Neural cell (in vitro differentiated cells): ENCODE measurements around the gene PLEKHA8. TPM values are rescaled to one million over a fixed set of nuclear protein-coding genes. Genes with fewer than 3 reads are reported as not detected.

Experiments used
- H2AFZ ChIP-seq: fragments of 200-600, 300-800 bp; sonication (generic), shearing (Covaris generic); 2 replicates; pipeline ENCODE4 v1.6.0; 2014; ENCODE audit warnings: low read depth, mild to moderate bottlenecking, antibody characterized with exemption, low read length, moderate library complexity
- H3F3A ChIP-seq: fragments of 200-600 bp; shearing (Covaris generic); 2 replicates; pipeline ENCODE4 v1.6.1; 2016; ENCODE audit warnings: mild to moderate bottlenecking, moderate library complexity, mixed read lengths, antibody characterized with exemption, low read length; ENCODE audit not compliant: insufficient read depth, poor library complexity, severe bottlenecking
- H3K27ac ChIP-seq: fragments of 200-600, 300-800 bp; sonication (generic), shearing (Covaris generic); 2 replicates; pipeline ENCODE4 v1.5.1; 2014; ENCODE audit warnings: mild to moderate bottlenecking, low read length, moderate library complexity
- H3K27me3 ChIP-seq: fragments of 300-800, 200-600 bp; sonication (generic), shearing (Covaris generic); 2 replicates; pipeline ENCODE4 v1.6.0; 2014; ENCODE audit warnings: mild to moderate bottlenecking, low read depth, low read length, moderate library complexity; ENCODE audit not compliant: insufficient read depth
- H3K36me3 ChIP-seq: fragments of 300-800, 200-600 bp; sonication (generic), shearing (Covaris generic); 2 replicates; pipeline ENCODE4 v1.5.1; 2014; ENCODE audit warnings: mild to moderate bottlenecking, antibody characterized with exemption, low read length, moderate library complexity; ENCODE audit not compliant: insufficient read depth
- H3K4me2 ChIP-seq: fragments of 300-800, 200-600 bp; sonication (generic), shearing (Covaris generic); 2 replicates; pipeline ENCODE4 v1.6.0; 2014; ENCODE audit warnings: mild to moderate bottlenecking, low read length
- H3K4me3 ChIP-seq: fragments of 300-800, 200-600 bp; sonication (generic), shearing (Covaris generic); 2 replicates; pipeline ENCODE4 v1.5.1; 2014; ENCODE audit warnings: mild to moderate bottlenecking, low read length, moderate library complexity
- H3K79me2 ChIP-seq: fragments of 200-600 bp; shearing (Covaris generic); replicated peaks from 2 replicates; pipeline ENCODE4 v1.6.0; 2014; ENCODE audit warnings: mild to moderate bottlenecking, low read length, moderate library complexity; ENCODE audit not compliant: insufficient read depth
- H3K9ac ChIP-seq: fragments of 300-800, 200-600 bp; sonication (generic), shearing (Covaris generic); 2 replicates; pipeline ENCODE4 v1.6.1; 2016; ENCODE audit warnings: mild to moderate bottlenecking, low read length, mixed read lengths
- H3K9me2 ChIP-seq: fragments of 200-600 bp; shearing (Covaris generic); 2 replicates; pipeline ENCODE4 v1.6.1; 2016; ENCODE audit warnings: mild to moderate bottlenecking, low read length, mixed read lengths; ENCODE audit not compliant: insufficient read depth
- H3K9me3 ChIP-seq: fragments of 200-600, 300-800 bp; sonication (generic), shearing (Covaris generic); 2 replicates; pipeline ENCODE4 v1.6.1; 2016; ENCODE audit warnings: mild to moderate bottlenecking, mixed run types, low read length, moderate library complexity, mixed read lengths
- H4K20me1 ChIP-seq: fragments of 200-600 bp; shearing (Covaris generic); 2 replicates; pipeline ENCODE4 v1.6.1; 2016; ENCODE audit warnings: mild to moderate bottlenecking, mixed run types; ENCODE audit not compliant: insufficient read depth
- EP300 ChIP-seq: fragments of 450-650 bp; conservative IDR thresholded peaks from 2 replicates; pipeline ENCODE4 v1.6.1; 2014; ENCODE audit warnings: antibody characterized with exemption, mild to moderate bottlenecking, moderate library complexity; ENCODE audit not compliant: poor library complexity, severe bottlenecking
- EZH2 ChIP-seq: fragments of 200-600, 300-800 bp; shearing (Covaris generic), sonication (generic); IDR thresholded peaks from 2 replicates; pipeline ENCODE4 v1.6.1; 2014; ENCODE audit warnings: antibody characterized with exemption, low read length, borderline replicate concordance, mild to moderate bottlenecking; ENCODE audit not compliant: insufficient read depth, poor library complexity, severe bottlenecking
- MXI1 ChIP-seq: fragments of 450-650 bp; conservative IDR thresholded peaks from 2 replicates; pipeline ENCODE4 v1.6.1; 2014; ENCODE audit warnings: antibody characterized with exemption, mild to moderate bottlenecking; ENCODE audit not compliant: poor library complexity, severe bottlenecking
- POLR2AphosphoS5 ChIP-seq: IDR thresholded peaks from 2 replicates; pipeline ENCODE4 v1.6.1; 2012
- RAD21 ChIP-seq: fragments of 450-650 bp; conservative IDR thresholded peaks from 2 replicates; pipeline ENCODE4 v1.6.1; 2014; ENCODE audit warnings: antibody characterized with exemption, mild to moderate bottlenecking, moderate library complexity
- SMC3 ChIP-seq: fragments of 450-650 bp; conservative IDR thresholded peaks from 2 replicates; pipeline ENCODE4 v1.6.1; 2014; ENCODE audit warnings: antibody characterized with exemption, mild to moderate bottlenecking, moderate library complexity; ENCODE audit not compliant: poor library complexity
- TAF1 ChIP-seq: IDR thresholded peaks from 2 replicates; pipeline ENCODE4 v1.6.1; 2012; ENCODE audit warnings: low read depth
- polyA plus RNA-seq: library from polyadenylated mRNA; depleted of rRNA; stranded (reverse); fragments of >200 nt; gene quantifications from 2 replicates; pipeline ENCODE4 v1.2.3, GENCODE V29; 2014
- TF ChIP-seq, protein P1 (sequence below): fragments of 450-650 bp; IDR thresholded peaks from 2 replicates; pipeline ENCODE4 v1.5.1; 2014; ENCODE audit warnings: antibody characterized with exemption, mild to moderate bottlenecking, moderate library complexity; ENCODE audit not compliant: poor library complexity, severe bottlenecking
- TF ChIP-seq, protein P2 (sequence below): IDR thresholded peaks from 2 replicates; pipeline ENCODE4 v1.6.1; 2012; ENCODE audit warnings: borderline replicate concordance

Gene PLEKHA8
- polyA plus RNA-seq, 1 donor from 2014 or later, result 43.1 TPM

DNA sequence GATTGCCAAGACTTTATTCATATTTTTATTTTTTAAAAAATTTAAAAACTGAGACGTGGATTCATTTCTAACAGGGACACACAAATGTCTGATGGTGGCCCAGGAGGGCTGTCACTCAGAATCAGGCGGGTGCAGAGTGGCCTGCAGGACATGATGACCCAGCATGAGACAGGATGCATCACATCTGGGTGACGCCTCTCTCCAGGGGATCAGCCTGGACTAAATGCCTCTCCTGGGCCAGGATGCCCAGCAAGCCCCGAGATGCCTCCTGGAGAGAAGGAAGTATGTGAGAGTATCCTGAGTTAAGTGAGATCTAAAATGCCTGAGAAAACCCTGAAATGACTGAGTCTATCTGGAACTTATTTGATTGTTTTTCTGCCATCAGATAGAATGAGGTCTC is 89.7 kb downstream of the PLEKHA8 start:
- no peak for TF ChIP-seq EZH2
- TF ChIP-seq, protein P1, sequence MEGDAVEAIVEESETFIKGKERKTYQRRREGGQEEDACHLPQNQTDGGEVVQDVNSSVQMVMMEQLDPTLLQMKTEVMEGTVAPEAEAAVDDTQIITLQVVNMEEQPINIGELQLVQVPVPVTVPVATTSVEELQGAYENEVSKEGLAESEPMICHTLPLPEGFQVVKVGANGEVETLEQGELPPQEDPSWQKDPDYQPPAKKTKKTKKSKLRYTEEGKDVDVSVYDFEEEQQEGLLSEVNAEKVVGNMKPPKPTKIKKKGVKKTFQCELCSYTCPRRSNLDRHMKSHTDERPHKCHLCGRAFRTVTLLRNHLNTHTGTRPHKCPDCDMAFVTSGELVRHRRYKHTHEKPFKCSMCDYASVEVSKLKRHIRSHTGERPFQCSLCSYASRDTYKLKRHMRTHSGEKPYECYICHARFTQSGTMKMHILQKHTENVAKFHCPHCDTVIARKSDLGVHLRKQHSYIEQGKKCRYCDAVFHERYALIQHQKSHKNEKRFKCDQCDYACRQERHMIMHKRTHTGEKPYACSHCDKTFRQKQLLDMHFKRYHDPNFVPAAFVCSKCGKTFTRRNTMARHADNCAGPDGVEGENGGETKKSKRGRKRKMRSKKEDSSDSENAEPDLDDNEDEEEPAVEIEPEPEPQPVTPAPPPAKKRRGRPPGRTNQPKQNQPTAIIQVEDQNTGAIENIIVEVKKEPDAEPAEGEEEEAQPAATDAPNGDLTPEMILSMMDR, result no peak
- TF ChIP-seq SMC3, result no peak
- TF ChIP-seq POLR2AphosphoS5, result no peak
- TF ChIP-seq TAF1, result no peak
- TF ChIP-seq EP300, result no peak
- TF ChIP-seq, protein P2, sequence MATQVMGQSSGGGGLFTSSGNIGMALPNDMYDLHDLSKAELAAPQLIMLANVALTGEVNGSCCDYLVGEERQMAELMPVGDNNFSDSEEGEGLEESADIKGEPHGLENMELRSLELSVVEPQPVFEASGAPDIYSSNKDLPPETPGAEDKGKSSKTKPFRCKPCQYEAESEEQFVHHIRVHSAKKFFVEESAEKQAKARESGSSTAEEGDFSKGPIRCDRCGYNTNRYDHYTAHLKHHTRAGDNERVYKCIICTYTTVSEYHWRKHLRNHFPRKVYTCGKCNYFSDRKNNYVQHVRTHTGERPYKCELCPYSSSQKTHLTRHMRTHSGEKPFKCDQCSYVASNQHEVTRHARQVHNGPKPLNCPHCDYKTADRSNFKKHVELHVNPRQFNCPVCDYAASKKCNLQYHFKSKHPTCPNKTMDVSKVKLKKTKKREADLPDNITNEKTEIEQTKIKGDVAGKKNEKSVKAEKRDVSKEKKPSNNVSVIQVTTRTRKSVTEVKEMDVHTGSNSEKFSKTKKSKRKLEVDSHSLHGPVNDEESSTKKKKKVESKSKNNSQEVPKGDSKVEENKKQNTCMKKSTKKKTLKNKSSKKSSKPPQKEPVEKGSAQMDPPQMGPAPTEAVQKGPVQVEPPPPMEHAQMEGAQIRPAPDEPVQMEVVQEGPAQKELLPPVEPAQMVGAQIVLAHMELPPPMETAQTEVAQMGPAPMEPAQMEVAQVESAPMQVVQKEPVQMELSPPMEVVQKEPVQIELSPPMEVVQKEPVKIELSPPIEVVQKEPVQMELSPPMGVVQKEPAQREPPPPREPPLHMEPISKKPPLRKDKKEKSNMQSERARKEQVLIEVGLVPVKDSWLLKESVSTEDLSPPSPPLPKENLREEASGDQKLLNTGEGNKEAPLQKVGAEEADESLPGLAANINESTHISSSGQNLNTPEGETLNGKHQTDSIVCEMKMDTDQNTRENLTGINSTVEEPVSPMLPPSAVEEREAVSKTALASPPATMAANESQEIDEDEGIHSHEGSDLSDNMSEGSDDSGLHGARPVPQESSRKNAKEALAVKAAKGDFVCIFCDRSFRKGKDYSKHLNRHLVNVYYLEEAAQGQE, result no peak
- no peak for TF ChIP-seq RAD21
- TF ChIP-seq MXI1, result no peak
- Histone ChIP-seq H3K4me2 (no peak overlapping the region), H3K36me3 (no peaks in the 10 kb centered on the region), H3K9me2 (no peaks in the 10 kb centered on the region), H4K20me1 (no peaks in the 10 kb centered on the region), H2AFZ (no peak overlapping the region), H3K27ac (no peak overlapping the region), H3K79me2 (no peaks in the 10 kb centered on the region), H3K9ac (no peak overlapping the region), H3K27me3 (no peaks in the 10 kb centered on the region), H3F3A (no peaks in the 10 kb centered on the region), H3K4me3 (no peak overlapping the region), H3K9me3 (peaks cover 3% of the 10 kb centered on the region)

DNA sequence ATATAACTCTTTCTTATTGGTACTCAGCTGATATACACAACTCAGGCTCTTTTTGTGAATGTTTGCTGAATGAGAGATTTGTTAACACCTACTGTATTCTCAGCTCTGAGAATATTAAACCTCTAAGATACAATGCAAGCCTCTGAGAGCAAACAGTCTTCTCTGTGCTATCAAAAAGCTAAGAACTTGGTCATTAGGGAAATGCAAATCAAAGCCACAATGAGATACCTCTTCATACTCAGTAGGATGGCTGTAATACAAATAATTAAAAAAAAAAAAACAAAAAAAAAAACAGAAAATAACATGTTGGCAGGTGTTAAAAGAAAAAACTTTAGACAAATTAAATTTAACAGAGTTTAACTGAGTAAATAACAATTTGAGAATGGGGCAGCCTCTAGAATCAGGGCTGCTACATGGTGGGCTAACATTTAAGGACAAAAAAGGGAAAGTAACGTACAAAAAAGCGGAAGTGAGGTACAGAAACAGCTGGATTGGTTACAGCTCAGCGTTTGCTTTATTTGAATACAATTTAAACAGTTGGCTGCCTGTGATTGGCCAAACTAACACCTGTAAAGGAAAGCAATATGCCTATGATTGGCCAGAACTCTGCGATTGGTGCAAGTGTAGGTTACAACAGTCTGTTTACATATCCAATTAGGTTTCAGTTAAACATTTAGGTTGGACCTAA is 91.8 kb downstream of the PLEKHA8 start:
- Histone ChIP-seq H3K9me2 (no peaks in the 10 kb centered on the region), H4K20me1 (no peaks in the 10 kb centered on the region), H3K27ac (no peak overlapping the region), H3F3A (no peaks in the 10 kb centered on the region), H3K4me3 (no peak overlapping the region), H3K36me3 (no peaks in the 10 kb centered on the region), H3K79me2 (no peaks in the 10 kb centered on the region), H3K27me3 (no peaks in the 10 kb centered on the region), H2AFZ (no peak overlapping the region), H3K9me3 (no peaks in the 10 kb centered on the region), H3K9ac (no peak overlapping the region), H3K4me2 (no peak overlapping the region)
- TF ChIP-seq POLR2AphosphoS5 (no peak), RAD21 (no peak), EP300 (no peak), TAF1 (no peak), MXI1 (no peak), EZH2 (no peak)
- TF ChIP-seq, protein P1, result no peak
- TF ChIP-seq, protein P2, result no peak
